HepG2 (cell line): ENCODE measurements around the gene ZNF84. TPM values are rescaled to one million over a fixed set of nuclear protein-coding genes. Genes with fewer than 3 reads are reported as not detected.

ENCODE experiments used
- CBX2 ChIP-seq, 2 experiments: fragments of 200-600 bp in 1 of 2; sonication (generic); formaldehyde crosslinking in 1 of 2; IDR thresholded peaks; 2 replicates each; pipeline versions ENCODE4 v1.7.0 to v1.8.1; 2018 to 2022; ENCODE audit warnings: low read depth in 2 of 2, low read length in 1 of 2, mild to moderate bottlenecking in 1 of 2, missing genetic modification reagents in 1 of 2
- DNMT1 ChIP-seq: sonication (generic); formaldehyde crosslinking; IDR thresholded peaks from 2 replicates; pipeline ENCODE4 v1.5.1; 2020; ENCODE audit warnings: mild to moderate bottlenecking, missing genetic modification reagents
- GABPB1 ChIP-seq: IDR thresholded peaks from 2 replicates; pipeline ENCODE4 v1.6.1; 2016; ENCODE audit warnings: mild to moderate bottlenecking, missing genetic modification reagents, moderate library complexity, missing compliant biosample characterization
- KDM5A ChIP-seq: fragments of 200-600 bp; sonication (generic); IDR thresholded peaks from 2 replicates; pipeline ENCODE4 v1.7.0; 2018; ENCODE audit warnings: antibody characterized with exemption, mild to moderate bottlenecking, low read length, borderline replicate concordance
- KIAA2018 ChIP-seq: sonication (generic); formaldehyde crosslinking; IDR thresholded peaks from 2 replicates; pipeline ENCODE4 v1.5.0; 2020; ENCODE audit warnings: mild to moderate bottlenecking, missing genetic modification reagents, borderline replicate concordance
- NFYC ChIP-seq: IDR thresholded peaks from 2 replicates; pipeline ENCODE4 v1.6.1; 2016; ENCODE audit warnings: missing genetic modification reagents, missing compliant biosample characterization
- POLR2AphosphoS2 ChIP-seq: IDR thresholded peaks from 2 replicates; pipeline ENCODE4 v1.6.1; 2011; ENCODE audit warnings: low read depth, low read length, improper control_type of control experiment
- SALL1 ChIP-seq: sonication (generic); formaldehyde crosslinking; IDR thresholded peaks from 2 replicates; pipeline ENCODE4 v1.8.0; 2022; ENCODE audit warnings: mild to moderate bottlenecking, missing genetic modification reagents
- SIX4 ChIP-seq: sonication (generic); formaldehyde crosslinking; IDR thresholded peaks from 2 replicates; pipeline ENCODE4 v1.4.0; 2020; ENCODE audit warnings: missing genetic modification reagents
- TBX2 ChIP-seq: sonication (generic); formaldehyde crosslinking; IDR thresholded peaks from 2 replicates; pipeline ENCODE4 v1.5.0; 2020; ENCODE audit warnings: missing genetic modification reagents, mild to moderate bottlenecking, borderline replicate concordance
- TP53 ChIP-seq: sonication (generic); formaldehyde crosslinking; conservative IDR thresholded peaks from 2 replicates; pipeline ENCODE4 v1.4.0; 2020; ENCODE audit warnings: missing genetic modification reagents
- ZC3H13 ChIP-seq: sonication (generic); formaldehyde crosslinking; IDR thresholded peaks from 2 replicates; pipeline ENCODE4 v1.8.1; 2023; ENCODE audit warnings: mild to moderate bottlenecking, missing genetic modification reagents, moderate library complexity
- ZNF510 ChIP-seq: sonication (generic); formaldehyde crosslinking; IDR thresholded peaks from 2 replicates; pipeline ENCODE4 v1.4.0; 2020; ENCODE audit warnings: low read depth, mild to moderate bottlenecking, missing genetic modification reagents
- ZNF513 ChIP-seq: sonication (generic); formaldehyde crosslinking; conservative IDR thresholded peaks from 2 replicates; pipeline ENCODE4 v1.5.0; 2020; ENCODE audit warnings: missing genetic modification reagents
- ZNF546 ChIP-seq: sonication (generic); formaldehyde crosslinking; conservative IDR thresholded peaks from 2 replicates; pipeline ENCODE4 v1.8.1; 2023; ENCODE audit warnings: mild to moderate bottlenecking, missing genetic modification reagents
- ZNF552 ChIP-seq: sonication (generic); formaldehyde crosslinking; IDR thresholded peaks from 2 replicates; pipeline ENCODE4 v1.9.0; 2022; ENCODE audit warnings: missing genetic modification reagents, mild to moderate bottlenecking, borderline replicate concordance
- ZNF670 ChIP-seq: sonication (generic); formaldehyde crosslinking; IDR thresholded peaks from 2 replicates; pipeline ENCODE4 v1.8.0; 2022; ENCODE audit warnings: mild to moderate bottlenecking, missing genetic modification reagents, borderline replicate concordance
- ZNF784 ChIP-seq: sonication (generic); formaldehyde crosslinking; IDR thresholded peaks from 2 replicates; pipeline ENCODE4 v1.5.1; 2020; ENCODE audit warnings: missing genetic modification reagents, mild to moderate bottlenecking, borderline replicate concordance
- ZSCAN30 ChIP-seq: sonication (generic); formaldehyde crosslinking; IDR thresholded peaks from 2 replicates; pipeline ENCODE4 v1.5.0; 2020; ENCODE audit warnings: mild to moderate bottlenecking, missing genetic modification reagents
- polyA plus RNA-seq, 8 experiments: library from polyadenylated mRNA; depleted of rRNA in 3 of 8; stranded (reverse) in 7 of 8; unstranded in 1 of 8; fragments of >200 nt; fragmentation: Illumina TruSeq in 4 of 8; extraction: Trizol in 4 of 8; gene quantifications; 2 replicates each; pipeline versions ENCODE4 v1.2.1 to v1.2.3, GENCODE V29; 2011 to 2016; ENCODE audit warnings: low read depth in 4 of 8, missing spikeins in 1 of 8, mixed read lengths in 1 of 8; ENCODE audit not compliant: insufficient read depth in 1 of 8
- total RNA-seq, 5 experiments: library from RNA; depleted of rRNA; stranded (reverse); fragments of >200 nt; fragmentation: Illumina TruSeq; extraction: Trizol; gene quantifications; 2 replicates each; pipeline ENCODE4 v1.2.3, GENCODE V29; 2016; ENCODE audit warnings: low read depth in 1 of 5

The ZNF84 gene
- total and polyA plus RNA-seq, 2 of the 13 experiments (the other 11 are each of a cell fraction or from before 2014, with no cell fraction given): 15.5 to 21.8 TPM

GRCh38 chr12:133080368-133081158 is 43.3 kb downstream of the ZNF84 start, which contains the start of gene ZNF140 (continued):
- TF ChIP-seq ZNF510 (CRISPR knock-in tag) (no peak), ZNF784 (CRISPR knock-in tag) (peak; percentile 77), KIAA2018 (CRISPR knock-in tag) (no peak), KDM5A (peak; percentile 68; the same call in 1 of the 2 replicates), ZC3H13 (CRISPR knock-in tag) (0 out of 2 replicates have a peak, but pooled peaks have one; percentile 41), ZNF513 (CRISPR knock-in tag) (no peak), DNMT1 (no peak), SALL1 (CRISPR knock-in tag) (peak; percentile 61), ZSCAN30 (CRISPR knock-in tag) (no peak), POLR2AphosphoS2 (no peak), SIX4 (CRISPR knock-in tag) (no peak), TBX2 (CRISPR knock-in tag) (no peak; the same call in 1 of the 2 replicates), CBX2 (IDR thresholded peaks at IDR 0.05; ENCODE audit: low read depth, low read length) (no peak), CBX2 (CRISPR knock-in tag; IDR thresholded peaks at IDR 0.05; ENCODE audit: low read depth) (no peak), ZNF546 (CRISPR knock-in tag) (no peak), NFYC (CRISPR knock-in tag) (0 out of 2 replicates have a peak, but pooled peaks have one; percentile 1), TP53 (CRISPR knock-in tag) (no peak), GABPB1 (peak; percentile 82), ZNF552 (CRISPR knock-in tag) (no peak), ZNF670 (CRISPR knock-in tag) (peak; percentile 68; the same call in 1 of the 2 replicates)
